ENCODE results near the gene NYAP2. TPM values are rescaled to one million over a fixed set of nuclear protein-coding genes. Genes with fewer than 3 reads are reported as not detected.

The NYAP2 gene
- not detected in 2 replicates for total RNA-seq (2014; rRNA removed)
- not detected for polyA plus RNA-seq (2012)

DNA sequence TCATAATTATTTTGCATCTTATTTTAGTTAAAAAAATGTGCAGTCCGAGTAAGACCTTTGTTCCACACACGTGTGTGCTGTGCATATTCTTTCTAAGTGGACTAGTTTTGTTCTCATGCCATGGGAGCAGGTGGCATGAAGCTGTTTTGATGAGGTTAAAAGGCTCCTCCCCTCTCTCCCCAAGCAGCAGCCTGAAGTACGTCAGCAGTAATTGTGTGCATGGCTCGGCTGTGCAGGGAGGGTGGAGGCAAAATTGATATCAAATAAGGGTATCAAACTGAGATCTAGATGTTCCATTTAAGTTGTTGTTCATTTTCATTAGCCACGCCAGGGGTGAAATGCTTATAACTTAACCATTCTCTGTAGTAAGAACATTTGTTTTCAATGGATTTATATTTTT is at the start of gene NYAP2:
NYAP2 (plus strand) TSS at position 207 of the 400 bp plus-strand sequence. CDS start 9,171 bp downstream, outside the sequence.
- no peak for DNase-seq (ENCODE audit: low read depth)

DNA sequence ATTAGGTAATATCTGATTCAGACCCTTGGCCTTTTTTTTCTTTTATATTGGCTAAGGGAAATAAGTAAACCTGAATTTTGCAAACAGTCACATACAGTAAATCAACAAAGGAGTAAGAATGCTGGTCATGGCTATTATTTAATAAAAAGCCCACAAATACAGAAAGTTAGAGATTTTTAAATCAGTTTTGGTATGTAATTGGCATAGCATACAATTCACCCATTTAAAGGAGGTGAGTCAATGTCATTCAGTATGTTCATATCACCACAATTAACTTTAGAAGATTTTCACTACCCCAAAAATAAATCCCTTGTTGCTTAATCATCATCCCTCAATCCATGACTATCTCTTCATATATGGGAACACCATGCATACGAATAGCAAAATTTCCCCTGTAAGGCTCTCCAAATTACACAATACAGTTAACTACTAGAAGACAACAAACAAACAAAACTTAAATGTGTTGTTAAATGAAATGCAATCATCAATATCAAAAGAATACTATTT is 45.9 kb upstream of the NYAP2 start:
- DNase-seq (ENCODE audit: low read depth) = peak; percentile 7

DNA sequence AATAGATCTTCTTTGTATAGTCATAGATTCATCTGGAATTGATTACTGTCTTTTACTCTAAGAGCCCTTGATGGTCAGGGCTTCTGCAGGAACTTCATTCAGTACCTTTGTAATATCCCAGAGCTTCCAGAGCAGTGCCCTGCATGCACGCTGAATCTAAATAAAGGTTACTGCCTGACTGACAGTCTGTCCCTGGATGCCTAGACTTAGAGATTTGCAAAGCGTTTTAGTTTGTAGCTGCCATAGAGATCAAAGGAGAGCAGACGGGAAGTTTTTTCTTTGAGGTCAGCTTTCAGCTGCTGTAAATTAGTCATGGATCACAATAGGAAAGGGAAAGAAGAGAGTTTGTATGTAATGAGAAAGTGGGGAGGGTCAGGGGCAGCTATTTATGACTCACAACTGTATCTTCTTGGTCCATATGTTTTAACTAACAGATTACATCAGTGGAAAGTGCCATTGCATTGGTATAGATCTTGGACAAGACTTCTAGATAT is 45.2 kb upstream of the NYAP2 start:
- DNase-seq (ENCODE audit: low read depth) = peak; percentile 76

DNA sequence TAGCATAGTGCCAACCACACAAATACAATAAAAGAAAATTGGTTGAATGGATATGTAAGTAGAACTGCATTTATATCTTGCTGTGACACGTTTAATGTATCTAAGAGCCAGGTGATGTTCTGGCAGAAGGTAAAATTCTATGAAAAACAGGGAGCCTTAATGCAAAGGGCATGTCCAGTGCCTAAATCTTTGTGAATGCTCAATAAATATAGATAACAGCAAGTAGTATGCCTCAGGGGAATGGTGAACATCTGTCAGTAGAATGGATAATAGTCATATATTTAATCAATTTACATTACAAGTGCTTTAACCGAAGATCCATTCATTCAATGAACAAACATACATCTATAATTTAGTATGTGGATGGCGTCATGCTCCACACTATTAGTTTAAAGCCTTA is 43.7 kb upstream of the NYAP2 start:
- DNase-seq (ENCODE audit: low read depth) = no peak

DNA sequence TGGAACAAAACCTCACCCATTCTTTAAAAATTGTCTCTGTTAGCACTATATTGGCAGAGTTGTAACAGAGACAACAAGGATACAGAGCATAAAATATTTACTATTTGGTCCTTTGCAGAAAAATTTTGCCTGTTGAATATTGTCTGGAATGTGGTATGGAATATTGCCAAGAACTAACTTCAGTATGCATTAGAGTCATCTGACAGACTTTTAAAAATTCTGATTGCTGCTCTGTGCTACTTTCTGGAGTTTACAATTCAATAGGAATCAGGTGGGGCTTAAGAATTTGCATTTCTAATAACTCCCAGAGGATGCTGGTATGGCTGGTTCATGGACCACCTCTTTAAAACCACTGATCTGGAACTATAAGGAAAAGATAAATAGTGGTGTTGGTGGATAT is 32.8 kb upstream of the NYAP2 start:
- no peak for DNase-seq (ENCODE audit: low read depth)

DNA sequence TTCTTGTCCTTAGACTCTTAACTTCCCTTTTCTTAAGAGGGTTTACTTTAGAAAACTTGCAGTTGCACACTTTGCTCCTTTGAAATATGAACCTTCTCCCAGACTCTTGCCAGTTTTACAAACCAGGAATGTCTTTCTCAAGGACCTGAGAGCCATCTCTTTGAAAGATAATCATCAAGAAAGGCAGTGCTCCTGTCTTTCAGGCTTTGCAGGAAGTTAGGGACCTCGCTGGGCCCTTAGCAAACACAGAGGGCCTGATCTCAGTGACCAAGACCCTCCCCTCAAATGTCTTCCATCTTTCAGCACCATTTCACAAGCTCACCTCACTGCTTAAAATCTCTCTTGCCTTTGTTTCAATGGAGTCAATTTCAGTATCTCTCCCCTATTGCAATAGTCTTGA is 32.0 kb upstream of the NYAP2 start:
- no peak for DNase-seq (ENCODE audit: low read depth)

DNA sequence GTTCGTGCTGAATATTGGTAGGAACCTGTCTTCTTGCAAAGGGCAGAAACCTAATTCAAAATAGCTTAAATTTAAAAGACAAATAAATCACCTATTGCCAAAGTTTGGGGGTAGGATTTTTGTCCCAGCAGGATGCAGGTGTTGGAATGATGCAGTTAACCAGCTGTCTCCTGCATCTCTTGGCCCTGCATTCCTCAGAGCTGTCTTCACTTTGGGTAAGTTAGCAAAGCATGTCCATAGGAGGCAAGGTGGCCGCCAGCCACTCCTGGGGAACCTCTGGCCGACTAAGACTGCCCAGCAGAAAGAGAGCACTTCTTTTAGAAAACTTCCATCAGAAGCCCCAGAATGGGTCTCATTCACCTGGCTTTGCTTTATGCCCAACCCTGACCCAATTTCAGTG is 20.5 kb upstream of the NYAP2 start:
- DNase-seq (ENCODE audit: low read depth) = no peak

DNA sequence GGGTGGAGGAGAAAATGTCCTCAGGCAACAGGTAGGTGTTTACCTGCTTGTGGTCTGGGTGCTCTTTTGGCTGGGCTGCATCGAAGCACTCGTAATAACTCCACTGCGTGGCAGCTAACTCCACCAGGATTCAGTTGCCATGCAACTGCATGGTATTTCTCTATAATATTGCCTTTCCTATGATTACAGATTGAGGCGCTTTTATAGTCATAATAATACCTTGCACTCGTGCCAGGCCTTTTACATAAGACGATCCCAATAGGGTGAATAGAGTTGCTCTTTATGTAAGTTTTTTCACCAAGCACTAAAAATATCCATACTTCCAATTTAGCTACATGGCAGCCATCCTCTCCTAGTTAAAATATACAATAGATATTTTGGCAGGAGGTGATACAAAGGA is 19.7 kb upstream of the NYAP2 start:
- no peak for DNase-seq (ENCODE audit: low read depth)

DNA sequence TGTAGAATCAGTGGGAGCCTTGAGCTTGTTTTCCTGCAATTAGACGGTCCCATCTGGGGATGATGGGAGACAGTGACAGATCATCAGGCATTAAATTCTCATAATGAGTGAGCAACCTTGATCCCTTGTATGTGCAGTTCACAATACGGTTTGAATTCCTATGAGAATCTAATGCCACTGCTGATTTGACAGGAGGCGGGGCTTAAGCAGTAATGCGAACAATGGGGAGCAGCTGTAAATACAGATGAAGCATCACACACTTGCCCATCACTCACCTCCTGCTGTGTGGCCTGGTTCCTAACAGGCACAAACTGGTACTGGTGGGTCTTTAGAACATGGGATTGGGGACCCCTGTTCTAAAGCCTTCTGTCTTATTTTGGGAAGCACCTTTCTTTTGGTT is 17.9 kb upstream of the NYAP2 start:
- peak; percentile 3 for DNase-seq (ENCODE audit: low read depth)

DNA sequence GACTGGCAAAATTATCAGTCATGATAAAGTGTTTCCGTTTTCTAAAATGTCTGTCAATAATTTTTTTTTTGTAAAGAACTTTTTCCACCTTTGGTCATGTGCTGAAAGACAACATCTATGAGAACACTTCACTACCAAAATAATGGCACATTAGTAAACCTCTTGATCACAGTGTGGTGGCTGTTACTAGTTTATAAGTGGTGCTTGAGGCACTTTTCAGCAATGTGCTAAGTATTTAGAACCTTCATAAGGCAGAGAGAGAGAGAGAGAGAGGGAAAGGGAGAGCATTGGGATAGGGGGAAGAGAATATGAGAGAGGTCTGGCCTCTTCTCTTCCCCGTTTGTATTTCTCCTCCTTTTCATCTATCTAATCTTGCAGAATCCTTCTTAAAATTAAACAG is 1.1 kb upstream of the NYAP2 start:
- no peak for DNase-seq (ENCODE audit: low read depth)

DNA sequence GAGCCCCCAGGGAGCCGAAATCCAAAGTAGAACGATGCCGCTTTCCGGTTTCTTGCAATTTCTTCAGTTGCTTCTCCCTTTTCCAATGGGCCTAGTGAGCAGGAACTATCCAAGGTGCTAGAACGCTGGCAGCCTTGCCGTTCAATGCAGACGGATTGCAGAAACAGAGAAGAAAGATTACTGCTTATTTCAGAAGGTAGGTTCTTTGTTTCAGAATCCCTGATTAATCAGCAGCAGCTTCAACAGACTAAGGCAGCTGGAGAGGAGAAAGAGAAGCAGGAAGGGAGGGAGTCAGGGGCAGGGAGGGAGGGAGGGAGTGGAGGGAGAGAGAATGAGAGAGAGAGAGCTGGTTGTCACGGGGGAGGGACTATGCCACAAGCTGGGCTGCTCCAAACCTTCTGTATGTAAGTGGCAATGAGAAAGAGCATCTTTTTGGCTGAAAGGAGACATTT is 576 bp downstream of the NYAP2 start:
- DNase-seq (ENCODE audit: low read depth) = peak; percentile 43

DNA sequence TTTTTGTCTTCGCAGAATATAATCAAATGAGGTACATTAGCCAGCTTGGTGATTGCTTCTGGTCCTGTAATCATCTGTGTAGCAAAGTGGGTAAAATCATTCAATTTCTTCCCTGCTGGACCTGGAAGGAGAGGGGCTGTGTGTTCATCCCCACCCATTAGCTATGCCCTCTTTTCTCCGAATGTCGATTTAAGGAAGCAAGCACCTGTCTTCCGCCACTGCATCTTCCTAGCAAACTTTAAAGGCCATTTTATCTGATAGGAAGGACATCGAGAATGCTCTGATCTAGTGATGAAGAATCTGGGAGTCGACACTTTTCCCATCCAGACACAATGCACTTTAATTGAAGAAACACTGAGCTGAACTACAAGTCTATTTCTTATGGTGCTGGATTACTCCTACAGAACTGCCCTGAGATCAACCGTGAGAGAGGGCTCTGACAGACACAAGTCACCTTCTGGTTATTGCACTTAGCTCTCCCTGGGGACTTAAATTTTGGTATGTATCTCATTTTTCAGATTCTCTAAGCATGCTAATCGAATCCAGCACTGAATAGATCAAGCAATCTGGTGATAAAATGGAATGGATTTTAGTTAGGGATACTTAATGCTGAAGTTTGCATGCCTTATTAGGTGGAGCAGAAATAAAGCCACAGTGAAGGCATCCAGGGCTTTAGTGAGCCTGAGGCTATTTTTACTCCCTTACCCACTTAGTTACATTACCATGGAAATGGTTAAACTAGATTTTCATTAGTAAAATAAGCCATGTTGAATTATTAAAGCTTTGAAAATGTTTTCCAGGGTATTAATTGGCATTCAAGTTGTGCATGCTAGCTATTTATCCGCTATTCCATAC is 1.3 kb downstream of the NYAP2 start:
- no peak for DNase-seq (ENCODE audit: low read depth)

DNA sequence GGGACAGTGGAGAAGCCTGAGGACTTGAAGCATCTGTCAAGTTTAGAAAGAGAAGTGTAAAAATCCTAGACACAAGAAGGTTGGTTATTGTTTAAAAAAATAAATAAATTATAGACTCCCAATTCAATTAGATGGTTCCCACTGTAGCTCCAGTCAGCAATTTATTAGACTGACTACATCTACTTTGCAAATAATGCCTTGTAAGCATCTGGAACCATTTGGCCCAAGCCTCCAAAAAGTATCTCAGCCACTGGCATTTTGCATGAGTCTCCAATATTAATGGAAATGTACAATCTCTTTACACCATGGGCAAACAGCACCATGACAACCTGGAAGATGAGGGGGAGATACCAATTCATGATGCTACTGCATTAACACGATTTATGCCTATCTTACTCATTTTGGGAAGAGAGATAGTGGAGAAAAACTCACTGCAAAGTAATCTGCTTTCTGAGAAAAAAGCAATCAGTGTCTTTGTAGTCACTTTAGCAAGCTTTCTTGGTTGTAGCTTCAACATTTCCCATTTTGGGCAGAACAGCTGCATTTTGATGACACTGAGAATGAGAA is 2.8 kb downstream of the NYAP2 start:
- DNase-seq (ENCODE audit: low read depth) = no peak

DNA sequence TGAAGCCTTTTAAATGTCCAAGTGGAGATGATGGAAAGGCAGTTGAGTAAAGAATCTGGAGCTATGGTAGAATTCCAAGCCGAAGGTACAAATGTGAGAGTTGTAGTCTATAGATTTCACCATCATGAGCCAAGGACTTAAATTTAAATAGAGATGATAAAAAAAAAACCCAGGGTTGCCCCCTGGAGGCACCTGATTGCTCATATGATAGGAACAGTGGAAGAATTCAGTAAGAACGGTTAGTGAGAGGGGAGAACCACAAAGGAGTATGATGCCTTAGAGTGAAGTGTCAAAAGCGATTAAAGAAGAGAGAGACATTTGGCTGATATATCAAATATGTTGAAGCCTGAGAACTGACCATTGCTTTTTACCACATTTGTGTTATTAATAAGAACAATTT is 11.9 kb downstream of the NYAP2 start:
- no peak for DNase-seq (ENCODE audit: low read depth)

DNA sequence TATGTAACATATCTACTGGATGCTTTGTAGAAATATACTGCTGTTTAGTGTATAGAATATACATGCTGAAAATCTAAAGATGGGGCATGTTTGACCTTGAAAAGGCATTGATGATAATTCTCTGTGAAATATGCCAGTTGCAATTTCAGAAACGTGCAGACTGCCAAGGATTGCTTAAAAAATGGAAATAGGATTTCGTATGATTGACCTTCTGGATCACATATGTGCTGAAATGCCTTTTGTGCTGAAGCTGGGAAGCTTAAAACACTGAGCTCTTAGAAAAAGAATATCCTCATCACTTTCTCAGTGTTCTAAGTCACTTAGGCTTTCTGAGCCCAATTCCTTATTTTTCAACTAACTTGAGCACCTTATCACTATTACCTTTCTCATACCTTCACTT is 14.3 kb downstream of the NYAP2 start:
- no peak for DNase-seq (ENCODE audit: low read depth)

DNA sequence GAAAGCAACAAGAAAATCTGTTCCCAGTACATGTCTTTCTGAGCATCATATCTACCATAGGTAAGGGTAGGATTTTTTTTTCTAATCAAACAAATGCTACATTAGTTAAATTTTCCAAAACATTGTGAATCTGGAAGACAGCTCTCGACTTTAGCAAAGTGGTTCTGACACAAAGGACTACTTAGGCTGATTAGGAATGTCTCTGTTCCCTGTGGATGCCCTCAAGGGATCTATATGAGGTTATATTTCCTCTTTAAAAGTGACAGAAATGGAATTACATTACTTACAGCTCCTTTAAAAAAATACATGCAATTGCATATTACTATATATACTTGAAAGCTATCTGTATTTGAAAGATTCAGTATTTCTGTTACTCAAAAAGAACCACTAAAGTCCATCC is 15.4 kb downstream of the NYAP2 start:
- DNase-seq (ENCODE audit: low read depth) = no peak

DNA sequence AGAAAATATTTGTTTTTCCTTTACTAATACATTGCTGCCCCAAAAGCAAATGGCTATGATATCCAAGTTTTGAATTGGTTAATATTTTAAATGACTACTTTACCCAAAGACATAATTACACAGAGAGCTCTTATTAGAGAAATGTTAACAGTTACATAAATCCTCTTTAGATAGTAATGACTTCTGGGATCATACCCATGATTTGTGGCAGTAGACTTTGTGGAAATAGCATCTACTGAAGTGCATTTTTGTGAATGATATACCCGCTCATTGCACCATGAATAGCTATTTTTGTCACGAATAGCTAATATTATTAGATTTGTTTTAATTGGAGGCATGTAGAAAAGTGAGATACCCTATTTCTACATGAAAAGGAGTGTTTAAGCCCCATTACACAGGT is 15.8 kb downstream of the NYAP2 start:
- no peak for DNase-seq (ENCODE audit: low read depth)

DNA sequence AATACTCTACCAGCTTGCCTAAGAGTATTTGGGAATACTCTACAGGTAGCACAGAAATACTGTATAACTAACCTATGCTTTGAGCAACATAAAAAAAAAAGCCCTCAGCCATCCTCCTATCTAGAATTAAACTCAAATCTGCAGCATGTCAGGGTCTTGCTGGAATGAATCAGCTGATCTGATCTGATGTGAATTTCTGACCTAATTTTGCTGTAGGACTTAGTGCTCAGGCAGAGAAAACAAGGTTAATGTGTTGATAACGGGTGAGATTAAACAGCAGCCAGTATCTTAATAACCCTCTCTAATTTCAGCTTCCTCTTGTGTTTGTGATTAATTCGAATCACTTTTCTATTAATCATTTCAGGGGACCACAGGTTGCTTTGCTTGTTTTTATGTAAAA is 16.3 kb downstream of the NYAP2 start:
- DNase-seq (ENCODE audit: low read depth) = no peak

DNA sequence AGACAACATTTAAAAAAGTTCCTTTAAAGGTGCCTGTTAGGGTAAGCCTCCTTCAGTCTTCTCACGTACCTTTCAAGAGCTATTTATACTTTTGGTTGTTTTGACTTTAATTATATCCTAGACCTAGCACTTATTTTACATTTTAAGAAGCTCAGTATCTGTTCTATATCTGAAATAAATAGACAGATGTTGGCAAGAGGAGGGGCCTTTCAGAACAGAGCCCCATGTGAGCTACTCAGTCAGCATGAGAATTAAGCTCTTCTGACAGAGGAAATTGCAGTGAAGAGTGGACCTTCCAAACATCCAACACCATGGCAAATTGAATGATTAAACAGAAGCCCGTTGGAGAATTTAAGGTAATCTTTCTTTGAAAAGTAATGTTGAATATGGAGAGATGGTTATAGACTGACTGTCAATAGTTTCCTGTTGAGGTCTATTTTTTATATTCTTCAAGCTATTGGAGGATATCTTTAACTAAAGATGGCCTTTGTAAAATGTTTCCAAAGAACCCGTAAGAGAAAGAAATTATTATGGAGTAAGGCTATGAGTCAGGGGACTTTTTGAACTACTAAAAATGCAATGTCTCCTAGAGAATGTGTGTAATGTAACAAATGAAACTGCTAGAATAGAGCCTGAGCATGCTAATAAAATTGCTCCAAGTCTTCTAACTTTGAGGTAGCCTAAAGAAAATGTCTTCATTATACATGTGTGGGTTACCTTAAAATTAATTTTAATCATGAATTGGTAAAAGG is 17.3 kb downstream of the NYAP2 start:
- no peak for DNase-seq (ENCODE audit: low read depth)

DNA sequence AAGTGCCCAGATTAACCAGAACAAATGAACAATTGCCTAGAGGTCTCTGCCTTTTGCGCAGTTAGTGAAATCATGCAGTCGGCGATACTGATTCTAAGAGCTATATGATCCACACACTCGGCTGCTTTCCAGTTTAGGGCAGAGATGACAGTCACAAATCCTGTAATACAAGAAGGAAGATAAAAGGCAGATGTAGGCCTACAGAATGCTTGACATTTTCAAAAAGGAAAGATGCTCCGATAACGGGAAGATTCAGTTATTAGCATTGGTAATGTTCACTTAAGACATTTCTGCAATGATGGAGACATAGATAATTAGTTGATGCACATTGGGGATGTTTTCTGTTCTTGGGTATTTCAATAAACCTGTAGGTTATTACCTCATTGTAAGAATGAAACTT is 19.5 kb downstream of the NYAP2 start:
- DNase-seq (ENCODE audit: low read depth) = no peak

DNA sequence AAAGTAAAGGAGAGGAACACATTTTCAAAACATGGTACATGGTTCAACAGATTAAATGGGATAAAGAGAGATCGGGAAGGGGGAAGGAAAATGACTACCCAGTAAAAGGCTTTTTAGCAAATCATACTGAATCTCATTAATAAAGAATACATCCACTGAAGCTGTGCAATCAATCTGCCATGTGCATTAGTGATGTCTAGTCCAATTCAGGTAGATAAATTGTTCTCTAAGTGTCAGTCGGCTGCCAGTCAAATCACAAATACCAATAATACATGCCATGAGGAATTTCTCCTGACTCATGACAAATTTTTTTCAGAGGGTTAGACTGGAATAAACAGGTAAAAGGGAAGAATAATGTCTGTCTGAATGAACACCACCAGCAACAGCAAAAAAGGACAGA is 22.6 kb downstream of the NYAP2 start:
- no peak for DNase-seq (ENCODE audit: low read depth)

DNA sequence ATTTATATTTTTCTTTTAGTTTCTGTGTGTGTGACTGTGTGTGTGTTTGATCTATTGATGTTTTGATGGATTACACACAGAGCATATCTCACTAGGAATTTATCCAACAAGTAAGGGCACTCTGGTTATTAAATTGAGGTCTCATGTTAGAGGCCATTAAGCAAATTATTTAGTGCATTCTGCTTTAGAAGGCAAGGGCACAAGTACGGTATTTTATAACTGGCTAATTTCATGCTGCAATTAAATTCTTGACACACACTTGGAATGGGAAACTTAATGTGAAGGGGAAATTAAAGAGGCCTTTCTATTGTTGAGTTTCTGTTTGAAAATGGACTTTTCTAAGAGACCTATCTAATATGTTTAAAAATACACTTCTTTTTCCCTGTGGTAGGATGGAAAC is 25.8 kb downstream of the NYAP2 start:
- DNase-seq (ENCODE audit: low read depth) = no peak

Data from LHCN-M2 (cell line).